Kidney glomerular epithelial cell (primary cell): ENCODE data around the gene TIFAB.
A peak's percentile ranks its signal among the peaks of the same experiment; 100 is the strongest.

Experiments used
- DNase-seq: peaks from one replicate; lab custom pipeline; 2025; lab: John Stamatoyannopoulos, UW

Gene TIFAB

DNA sequence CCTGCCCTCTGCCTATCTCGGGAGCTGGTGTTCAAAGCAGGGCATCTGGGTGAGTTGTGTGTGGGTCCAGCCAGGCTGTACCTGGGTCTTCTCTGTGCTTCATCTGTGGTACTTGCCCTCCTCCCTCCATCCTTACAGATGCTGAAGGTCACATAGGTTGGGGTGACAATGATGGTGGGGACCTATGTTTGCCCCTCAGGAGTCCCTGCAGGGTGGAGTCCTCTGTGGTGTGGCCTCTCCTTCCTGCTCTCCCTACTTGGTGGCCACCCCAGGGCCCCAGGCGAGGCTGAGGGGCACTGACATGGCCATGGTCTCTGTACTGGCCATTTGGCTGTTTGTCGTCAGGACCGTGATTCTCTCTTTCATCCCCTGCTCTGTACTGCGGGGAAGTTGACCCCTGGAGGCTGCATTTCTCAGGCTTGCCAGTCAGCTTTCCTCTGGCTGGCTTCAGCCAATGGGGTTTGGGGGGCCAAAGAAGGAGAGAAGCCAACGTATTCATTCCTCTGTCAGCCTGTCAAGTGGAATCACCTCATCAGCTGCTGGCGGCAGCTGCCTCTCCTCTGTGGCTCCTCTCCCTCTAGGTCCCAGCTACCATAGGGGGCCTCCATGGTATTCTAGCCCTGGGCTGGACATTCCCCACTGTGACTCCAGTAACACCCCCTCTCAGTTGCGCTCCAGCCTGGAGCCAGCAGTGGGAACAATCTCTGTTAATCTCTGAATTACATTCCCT lies 9.6 kb downstream of the TIFAB start:
- no peak for DNase-seq

DNA sequence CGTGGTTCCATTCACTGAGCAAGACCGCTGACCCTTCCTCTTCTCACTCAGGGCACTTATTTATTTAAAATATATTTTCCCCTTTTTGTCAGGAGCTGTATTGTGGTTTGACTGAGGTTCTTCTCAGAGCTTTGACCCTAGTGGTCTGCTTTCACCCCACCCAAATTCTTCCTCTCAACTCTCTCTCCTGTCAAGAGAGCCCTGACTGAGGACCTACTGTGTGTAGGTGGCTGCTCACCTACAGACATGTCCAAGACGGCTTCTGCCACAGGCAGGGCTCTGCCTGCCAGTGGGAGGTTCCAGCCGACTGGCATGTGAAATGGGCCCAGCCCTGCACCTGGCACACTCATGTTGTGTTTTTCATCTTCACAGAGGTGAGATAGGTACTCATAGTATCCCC lies 10.2 kb downstream of the TIFAB start:
- no peak for DNase-seq

GRCh38 chr5:135441350-135441831 lies 10.8 kb downstream of the TIFAB start:
- no peak for DNase-seq

GRCh38 chr5:135440916-135441315 lies 11.2 kb downstream of the TIFAB start:
- no peak for DNase-seq

DNA sequence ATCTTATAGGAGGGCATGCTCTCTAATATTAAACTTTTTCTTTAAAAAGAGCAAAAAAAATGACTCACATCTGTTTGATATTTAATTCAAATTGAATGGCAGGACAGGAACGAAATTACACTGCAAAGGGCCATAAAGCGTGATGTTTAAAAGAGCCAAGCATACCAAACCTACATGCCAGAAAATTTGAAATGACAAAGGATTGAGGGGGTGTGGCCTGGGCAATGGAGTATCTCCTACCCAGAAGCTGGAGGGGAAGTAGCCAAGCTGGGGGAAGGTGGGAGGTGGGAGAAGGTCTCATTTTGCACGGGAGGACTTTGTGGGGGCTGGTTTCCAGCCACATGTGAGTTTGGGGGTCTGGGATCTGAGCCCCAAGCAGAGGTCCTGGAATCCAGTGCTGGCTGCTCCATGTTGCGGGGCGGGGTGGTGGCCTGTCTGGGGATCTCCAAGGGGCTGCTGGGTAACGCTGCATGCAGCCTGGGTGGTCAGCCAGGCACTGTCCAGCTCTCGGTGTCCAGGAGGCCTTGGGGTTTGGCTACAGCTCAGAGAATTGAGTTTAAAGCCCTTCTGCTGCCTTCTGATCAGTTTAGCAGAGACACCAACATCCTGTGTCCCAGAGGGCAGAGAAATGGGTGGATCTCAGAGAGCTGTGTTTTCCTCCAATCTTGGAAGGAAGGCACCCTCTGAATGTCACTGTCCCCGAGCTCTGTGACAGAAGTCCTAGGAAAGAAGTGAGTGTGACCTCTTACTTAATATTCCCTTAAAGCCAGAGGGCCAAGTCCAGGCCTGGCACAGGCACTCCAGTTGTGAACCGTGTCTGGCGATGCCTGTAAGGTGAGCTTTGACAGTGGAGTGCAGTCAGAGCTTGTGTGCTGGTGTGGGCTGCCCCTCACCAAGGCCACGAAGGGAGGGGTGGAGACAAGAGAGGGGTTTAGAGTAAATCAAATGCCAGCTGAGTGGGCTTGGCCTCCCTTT lies 12.6 kb downstream of the TIFAB start:
- no peak for DNase-seq

DNA sequence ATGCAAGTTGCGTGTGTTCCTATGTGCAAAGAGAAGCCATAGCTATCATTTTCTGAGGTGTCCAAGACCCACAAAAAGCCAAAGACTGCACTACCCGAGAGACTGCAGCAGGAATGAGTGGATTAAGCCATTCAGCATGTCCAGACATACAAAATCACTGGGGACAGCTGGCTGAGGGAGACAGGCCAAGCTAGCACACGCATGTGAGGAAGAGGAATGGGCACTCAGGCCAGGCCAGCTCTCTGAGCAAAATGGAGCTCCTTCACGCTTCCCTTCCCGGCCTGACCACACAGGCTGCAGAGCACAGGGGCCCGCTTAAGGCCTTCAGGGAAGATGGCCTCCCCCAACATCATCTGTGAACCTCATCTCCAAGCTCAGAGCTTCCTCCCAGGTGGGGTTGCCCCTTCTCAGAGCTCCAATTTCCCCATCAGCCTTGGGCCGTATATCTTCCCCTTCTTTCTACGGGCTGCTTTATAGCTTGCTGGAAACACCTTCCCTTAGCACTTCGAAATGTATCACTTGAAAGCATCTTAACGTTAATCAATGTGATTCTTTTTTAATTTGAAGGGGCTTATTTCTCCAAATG lies 13.4 kb downstream of the TIFAB start:
- DNase-seq = no peak

- peak; percentile 8 for DNase-seq
These were observed 14.2 kb downstream of the TIFAB start for GRCh38 chr5:135437796-135438560.

- no peak for DNase-seq
These were observed 14.7 kb downstream of the TIFAB start for GRCh38 chr5:135437422-135437795.

GRCh38 chr5:135436951-135437418 lies 15.2 kb downstream of the TIFAB start:
- DNase-seq = no peak

DNA sequence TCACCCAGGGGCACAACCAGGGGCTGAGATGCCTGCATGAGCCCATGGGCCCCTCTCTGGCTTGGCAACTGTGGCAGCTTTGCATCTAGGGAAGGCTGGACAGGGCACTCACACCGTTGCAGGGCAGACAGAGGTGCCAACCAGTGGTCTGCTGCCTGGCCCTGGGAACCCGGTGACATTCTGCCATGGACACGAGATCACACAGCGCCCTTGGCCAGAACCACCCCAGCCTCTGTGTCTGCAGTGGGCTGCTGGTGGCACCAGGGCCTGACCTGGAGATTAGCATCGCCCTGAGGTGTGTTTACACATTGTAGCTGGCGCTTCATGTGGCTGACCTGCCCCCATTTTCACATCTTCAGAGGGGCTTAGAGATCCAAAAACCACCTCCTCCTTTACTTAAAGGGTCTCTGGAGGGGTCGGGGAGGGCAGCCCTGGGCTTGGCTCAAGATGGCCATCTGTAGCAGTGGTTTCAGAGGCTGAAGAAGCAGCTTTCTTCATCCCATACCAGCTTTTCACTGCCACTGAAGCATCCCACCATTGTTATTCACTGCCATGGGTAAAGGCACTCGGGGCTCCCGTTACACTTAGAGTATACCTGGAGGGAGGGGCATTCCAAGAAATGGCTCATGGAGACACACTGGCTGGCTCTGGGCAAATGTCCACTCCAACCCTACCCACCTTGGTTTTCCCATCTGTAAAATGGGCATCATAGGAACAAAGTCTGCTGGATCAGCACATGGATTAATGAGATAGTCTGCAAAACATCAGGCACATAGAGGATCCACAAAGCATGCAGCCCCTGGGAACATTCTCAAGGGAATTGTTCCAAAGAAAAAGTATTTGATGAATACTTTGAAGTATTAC lies 16.5 kb downstream of the TIFAB start:
- DNase-seq = no peak

GRCh38 chr5:135434591-135435466 lies 17.3 kb downstream of the TIFAB start:
- DNase-seq = no peak

DNA sequence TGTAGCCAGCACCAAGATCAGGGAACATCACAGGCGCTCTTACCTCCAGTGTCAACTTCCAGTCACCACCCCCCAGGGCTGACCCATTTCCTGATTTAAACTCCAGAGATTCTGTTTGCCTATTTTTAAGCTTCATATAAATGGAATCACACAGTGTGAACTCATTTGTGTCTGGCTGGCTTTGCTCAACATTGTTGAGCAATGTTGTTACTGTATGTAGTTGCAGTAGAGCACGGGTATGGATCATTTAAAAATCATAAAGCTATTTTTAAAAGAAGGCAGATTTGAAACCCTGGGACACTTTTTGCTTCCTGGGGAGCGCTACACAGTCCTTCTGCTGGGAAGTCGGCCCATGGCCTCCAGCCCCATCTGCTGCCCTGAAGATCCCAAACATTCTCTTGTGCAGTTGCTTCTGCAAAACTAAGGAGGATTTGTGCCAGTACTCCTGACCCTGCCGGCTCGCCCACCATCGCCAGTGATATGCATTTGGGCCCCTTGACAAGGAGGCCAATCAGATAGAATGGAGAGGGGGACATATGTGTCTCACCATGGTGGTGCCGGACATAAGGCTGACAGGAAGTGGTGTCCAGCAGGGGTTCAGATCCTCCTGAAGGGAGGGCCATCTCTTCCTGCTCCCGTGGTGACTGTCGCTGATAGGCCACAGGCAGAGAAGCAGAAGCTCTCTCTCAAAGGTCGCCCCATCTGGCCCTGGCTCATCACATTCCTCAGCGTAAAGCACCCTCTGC lies 18.3 kb downstream of the TIFAB start:
- no peak for DNase-seq

DNA sequence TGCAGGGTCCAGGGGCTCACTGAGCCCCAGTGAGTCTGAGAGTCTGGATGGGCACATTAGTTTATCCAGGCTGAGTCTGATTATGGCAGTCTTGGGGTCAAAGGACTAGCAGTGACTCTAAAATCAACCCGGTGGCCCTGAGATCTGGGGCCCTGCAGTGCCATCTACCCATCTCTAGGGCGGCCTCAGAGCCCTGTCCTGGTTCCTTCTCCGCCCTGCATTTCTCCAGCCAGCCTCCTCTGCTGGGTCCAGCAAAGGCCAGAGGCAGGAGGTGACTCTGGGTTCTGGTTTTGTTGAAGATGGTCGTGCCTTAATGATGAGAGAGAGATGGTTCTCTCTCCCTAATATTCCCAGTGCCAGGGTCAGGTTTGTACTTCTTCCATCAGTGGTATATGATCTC lies 20.0 kb downstream of the TIFAB start:
- no peak for DNase-seq

DNA sequence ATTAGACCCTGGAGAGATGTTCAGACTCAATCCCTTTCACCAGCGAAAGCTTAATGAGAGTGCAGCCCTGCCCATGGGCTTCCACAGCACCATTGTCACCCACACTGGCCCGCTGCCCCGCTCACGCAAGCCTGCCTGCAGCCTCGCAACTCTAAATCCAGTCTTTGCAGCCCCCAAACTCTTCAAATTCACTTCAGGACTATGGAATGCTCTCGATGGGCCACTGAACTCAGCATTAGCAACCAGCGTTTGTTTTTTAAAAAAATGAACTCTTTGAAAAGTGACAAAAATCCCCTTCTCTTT lies 22.1 kb downstream of the TIFAB start:
- no peak for DNase-seq

GRCh38 chr5:135429301-135430134 lies 22.6 kb downstream of the TIFAB start:
- DNase-seq = no peak

- no peak for DNase-seq
These were observed 23.6 kb downstream of the TIFAB start for GRCh38 chr5:135428586-135428985.

DNA sequence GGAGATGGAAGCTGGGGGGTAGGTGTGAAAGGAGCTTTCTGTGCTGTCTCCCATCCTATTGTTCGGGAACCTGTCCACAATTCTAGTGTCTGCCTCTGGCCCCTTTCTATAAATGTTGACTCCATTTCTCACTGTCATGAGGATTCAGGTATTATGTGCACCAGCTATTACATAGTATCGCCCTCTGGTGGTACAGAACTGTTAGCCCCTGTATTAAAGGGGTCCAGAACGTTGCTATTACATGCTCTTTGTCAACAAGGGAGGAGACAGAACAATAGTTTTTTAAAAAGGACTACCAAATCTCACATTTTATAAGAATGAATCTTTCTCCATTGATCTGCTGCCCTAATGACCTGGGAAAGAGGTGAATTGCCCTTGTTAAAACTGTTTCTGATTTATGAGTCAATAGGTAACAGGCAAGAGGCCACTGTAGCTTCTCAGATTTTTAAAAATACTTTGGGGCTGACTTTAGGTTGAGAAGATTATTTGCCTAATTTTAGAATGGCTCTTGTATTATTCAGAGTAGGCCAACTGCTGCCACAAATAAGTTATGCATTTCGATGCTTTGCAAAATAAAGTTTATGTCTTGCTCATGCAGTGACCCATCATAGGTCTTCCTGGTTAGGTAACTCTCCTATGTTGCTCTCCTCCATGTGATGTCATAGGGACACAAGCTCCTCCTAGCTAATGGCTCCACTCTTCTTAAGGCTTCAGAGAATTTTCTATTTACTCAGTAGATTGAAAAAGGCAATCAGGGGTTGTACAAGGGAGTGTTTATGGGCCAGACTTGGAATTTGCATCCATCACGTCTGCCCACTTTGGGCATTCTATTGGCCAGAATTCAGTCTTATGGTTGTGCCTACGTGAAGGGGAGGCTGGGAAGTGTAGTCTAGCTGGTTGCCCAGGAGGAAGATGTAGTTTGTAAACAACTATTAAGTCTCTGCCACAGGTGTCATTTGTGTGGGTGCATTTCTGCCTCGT lies 25.8 kb downstream of the TIFAB start:
- peak; percentile 32 for DNase-seq
